BLaER1 treated with 17β-estradiol and CSF1 and Interleukin-3, amounts not matched to agents 10 nM and 100 nM (cell line): Measurements from ENCODE around the gene PCDHGA7.

ENCODE experiments used
- H3K27ac ChIP-seq, 11 experiments: shearing (Covaris generic); formaldehyde crosslinking; 2 replicates each; pipeline ENCODE4 v1.8.1; 2022
- H3K27me3 ChIP-seq, 11 experiments: shearing (Covaris generic); formaldehyde crosslinking; 2 replicates each; pipeline ENCODE4 v1.8.1; 2022
- H3K36me3 ChIP-seq, 11 experiments: shearing (Covaris generic); formaldehyde crosslinking; 2 replicates each; pipeline ENCODE4 v1.8.1; 2022
- H3K4me1 ChIP-seq, 10 experiments: shearing (Covaris generic); formaldehyde crosslinking; 2 replicates each; pipeline ENCODE4 v1.8.1; 2022
- H3K4me2 ChIP-seq, 11 experiments: shearing (Covaris generic); formaldehyde crosslinking; 2 replicates each; pipeline ENCODE4 v1.8.1; 2022
- H3K4me3 ChIP-seq, 10 experiments: shearing (Covaris generic); formaldehyde crosslinking; 2 replicates each; pipeline ENCODE4 v1.8.1; 2022
- H3K9ac ChIP-seq, 11 experiments: shearing (Covaris generic); formaldehyde crosslinking; 2 replicates each; pipeline ENCODE4 v1.8.1; 2022
- H3K9me3 ChIP-seq, 11 experiments: shearing (Covaris generic); formaldehyde crosslinking; replicated peaks in 1 of 11; 2 replicates each; pipeline ENCODE4 v1.8.1; 2022
- H4K20me1 ChIP-seq, 11 experiments: shearing (Covaris generic); formaldehyde crosslinking; 2 replicates each; pipeline ENCODE4 v1.8.1; 2022
- Cebpa-rat ChIP-seq, 11 experiments: shearing (Covaris generic); IDR thresholded peaks; 2 replicates each; pipeline ENCODE4 v1.8.1; 2022

PCDHGA7 gene

GRCh38 chr5:141349917-141350619, 32.5 kb upstream of the PCDHGA7 start, which contains the start of gene PCDHGB1:
PCDHGB1 (plus strand) TSS chr5:141350099; CDS start chr5:141350261, 162 bp downstream.
- Histone ChIP-seq H3K4me3 (no peak within 1 kb of the TSS), H3K4me1 (no peaks in the 10 kb centered on the region), H3K27me3 (no peaks in the 10 kb centered on the region), H4K20me1 (no peaks in the 10 kb centered on the region), H3K9ac (no peak within 1 kb of the TSS), H3K27ac (no peak within 1 kb of the TSS), H3K9me3 (peaks cover 77 to 94% (median 85%) of the 10 kb centered on the region in 11 experiments), H3K36me3 (peaks cover 0 to 3% (median 0%) of the 10 kb centered on the region in 11 experiments; a peak in 2 of 22 replicates), H3K4me2 (no peak within 1 kb of the TSS)
- TF ChIP-seq Cebpa-rat (IDR thresholded peaks at IDR 0.05), result no peak

GRCh38 chr5:141351591-141351990, 31.0 kb upstream of the PCDHGA7 start:
- Histone ChIP-seq H3K4me2 (no peak overlapping the region), H3K4me1 (no peaks in the 10 kb centered on the region), H4K20me1 (no peaks in the 10 kb centered on the region), H3K9ac (no peak overlapping the region), H3K9me3 (peaks cover 80 to 94% (median 87%) of the 10 kb centered on the region in 11 experiments), H3K4me3 (no peak overlapping the region), H3K27me3 (no peaks in the 10 kb centered on the region), H3K27ac (no peak overlapping the region), H3K36me3 (peaks cover 0 to 5% (median 0%) of the 10 kb centered on the region in 11 experiments; a peak in 1 of 22 replicates)
- no peak for TF ChIP-seq Cebpa-rat (IDR thresholded peaks at IDR 0.05)

- Histone ChIP-seq H3K27ac (no peak within 1 kb of the TSS), H3K4me2 (no peak within 1 kb of the TSS), H3K36me3 (peaks cover 0 to 5% (median 0%) of the 10 kb centered on the region in 11 experiments; a peak in 1 of 22 replicates), H3K9ac (no peak within 1 kb of the TSS), H3K4me3 (no peak within 1 kb of the TSS), H3K27me3 (no peaks in the 10 kb centered on the region), H4K20me1 (no peaks in the 10 kb centered on the region), H3K4me1 (no peaks in the 10 kb centered on the region), H3K9me3 (peaks cover 69 to 93% (median 81%) of the 10 kb centered on the region in 11 experiments)
- TF ChIP-seq Cebpa-rat (IDR thresholded peaks at IDR 0.05), result no peak
These were observed 27.6 kb upstream of the PCDHGA7 start, which contains the start of gene PCDHGA4 for GRCh38 chr5:141354900-141355469. PCDHGA4 (plus strand) TSS chr5:141355021; CDS start chr5:141355108, 87 bp downstream.

GRCh38 chr5:141355641-141356040, 26.9 kb upstream of the PCDHGA7 start:
- peaks cover 69 to 93% (median 81%) of the 10 kb centered on the region in 11 experiments for H3K9me3 ChIP-seq
- no peak overlapping the region for H3K4me3 ChIP-seq
- no peak overlapping the region for H3K9ac ChIP-seq
- H3K4me2 ChIP-seq, result no peak overlapping the region
- H3K36me3 ChIP-seq, result peaks cover 0 to 5% (median 0%) of the 10 kb centered on the region in 11 experiments; a peak in 1 of 22 replicates
- no peaks in the 10 kb centered on the region for H4K20me1 ChIP-seq
- H3K27me3 ChIP-seq, result no peaks in the 10 kb centered on the region
- no peak overlapping the region for H3K27ac ChIP-seq
- no peak for TF ChIP-seq Cebpa-rat (IDR thresholded peaks at IDR 0.05)
- H3K4me1 ChIP-seq, result no peaks in the 10 kb centered on the region

- Histone ChIP-seq H3K36me3 (peaks cover 0 to 5% (median 0%) of the 10 kb centered on the region in 11 experiments; a peak in 1 of 22 replicates), H3K9ac (no peak overlapping the region), H3K9me3 (peaks cover 69 to 93% (median 81%) of the 10 kb centered on the region in 11 experiments), H4K20me1 (no peaks in the 10 kb centered on the region), H3K4me3 (no peak overlapping the region), H3K4me1 (no peaks in the 10 kb centered on the region), H3K4me2 (no peak overlapping the region), H3K27me3 (no peaks in the 10 kb centered on the region), H3K27ac (no peak overlapping the region)
- no peak for TF ChIP-seq Cebpa-rat (IDR thresholded peaks at IDR 0.05)
These were observed 26.4 kb upstream of the PCDHGA7 start for GRCh38 chr5:141356133-141356532.

- no peaks in the 10 kb centered on the region for H4K20me1 ChIP-seq
- no peak overlapping the region for H3K4me3 ChIP-seq
- peaks cover 0 to 5% (median 0%) of the 10 kb centered on the region in 11 experiments; a peak in 1 of 22 replicates for H3K36me3 ChIP-seq
- no peak overlapping the region for H3K4me2 ChIP-seq
- no peaks in the 10 kb centered on the region for H3K4me1 ChIP-seq
- H3K27me3 ChIP-seq, result no peaks in the 10 kb centered on the region
- no peak for TF ChIP-seq Cebpa-rat (IDR thresholded peaks at IDR 0.05)
- H3K9ac ChIP-seq, result no peak overlapping the region
- H3K9me3 ChIP-seq, result peaks cover 69 to 93% (median 81%) of the 10 kb centered on the region in 11 experiments
- no peak overlapping the region for H3K27ac ChIP-seq
These were observed 25.6 kb upstream of the PCDHGA7 start for GRCh38 chr5:141356950-141357349.

- Histone ChIP-seq H3K4me3 (peak within 1 kb of the TSS in 8 of 10 experiments; percentile 9 to 44 (median 28); a peak in 7 of 20 replicates), H3K4me2 (no peak within 1 kb of the TSS), H3K9ac (no peak within 1 kb of the TSS), H4K20me1 (no peaks in the 10 kb centered on the region), H3K27ac (peak within 1 kb of the TSS in 1 of 11 experiments; percentile 15; a peak in 1 of 22 replicates), H3K36me3 (peaks cover 0 to 8% (median 0%) of the 10 kb centered on the region in 11 experiments; a peak in 2 of 22 replicates), H3K4me1 (no peaks in the 10 kb centered on the region; a peak in 1 of 20 replicates), H3K27me3 (no peaks in the 10 kb centered on the region), H3K9me3 (peaks cover 74 to 97% (median 89%) of the 10 kb centered on the region in 11 experiments)
- TF ChIP-seq Cebpa-rat (IDR thresholded peaks at IDR 0.05), result no peak
These were observed 22.6 kb upstream of the PCDHGA7 start, which contains the start of gene PCDHGB2 for GRCh38 chr5:141359790-141360426. PCDHGB2 (plus strand) TSS chr5:141359994; CDS start chr5:141360136, 142 bp downstream.

- no peaks in the 10 kb centered on the region; a peak in 1 of 20 replicates for H3K4me1 ChIP-seq
- H3K27ac ChIP-seq, result no peak overlapping the region
- no peak overlapping the region for H3K4me3 ChIP-seq
- no peaks in the 10 kb centered on the region for H3K27me3 ChIP-seq
- peaks cover 74 to 97% (median 89%) of the 10 kb centered on the region in 11 experiments for H3K9me3 ChIP-seq
- no peaks in the 10 kb centered on the region for H4K20me1 ChIP-seq
- H3K9ac ChIP-seq, result no peak overlapping the region
- no peak overlapping the region for H3K4me2 ChIP-seq
- TF ChIP-seq Cebpa-rat (IDR thresholded peaks at IDR 0.05), result no peak
- peaks cover 0 to 4% (median 0%) of the 10 kb centered on the region in 11 experiments; a peak in 2 of 22 replicates for H3K36me3 ChIP-seq
These were observed 21.9 kb upstream of the PCDHGA7 start for GRCh38 chr5:141360685-141361084.

- no peaks in the 10 kb centered on the region for H4K20me1 ChIP-seq
- no peaks in the 10 kb centered on the region for H3K27me3 ChIP-seq
- no peak overlapping the region for H3K9ac ChIP-seq
- H3K4me3 ChIP-seq, result no peak overlapping the region
- peaks cover 75 to 97% (median 85%) of the 10 kb centered on the region in 11 experiments for H3K9me3 ChIP-seq
- no peak overlapping the region for H3K27ac ChIP-seq
- peaks cover 0 to 6% (median 0%) of the 10 kb centered on the region in 11 experiments; a peak in 3 of 22 replicates for H3K36me3 ChIP-seq
- no peak for TF ChIP-seq Cebpa-rat (IDR thresholded peaks at IDR 0.05)
- H3K4me1 ChIP-seq, result no peaks in the 10 kb centered on the region; a peak in 1 of 20 replicates
- H3K4me2 ChIP-seq, result no peak overlapping the region
These were observed 19.8 kb upstream of the PCDHGA7 start for GRCh38 chr5:141362719-141363118.
